ENCODE results near the gene TMEM45A.
"Not testable (repeated sequence)": the region's sequence is repeated elsewhere in the genome, so short reads cannot be mapped to it uniquely, and the experiment has no call there.

TMEM45A gene

GRCh38 chr3:100489118-100489517 lies 3.3 kb upstream of the TMEM45A start:
- no peak for DNase-seq

- DNase-seq = no peak
These were observed 4.4 kb downstream of the TMEM45A start for GRCh38 chr3:100496711-100497261.

- DNase-seq = no peak
These were observed 7.2 kb downstream of the TMEM45A start for GRCh38 chr3:100499651-100500050.

- no peak for DNase-seq
These were observed 8.0 kb downstream of the TMEM45A start for GRCh38 chr3:100500320-100500880.

- no peak for DNase-seq
These were observed 11.0 kb downstream of the TMEM45A start for GRCh38 chr3:100503448-100503847.

GRCh38 chr3:100506355-100506754 lies 13.9 kb downstream of the TMEM45A start:
- DNase-seq = no peak

- not testable (repeated sequence) for DNase-seq
These were observed 17.4 kb downstream of the TMEM45A start for GRCh38 chr3:100509818-100510217.

- no peak for DNase-seq
These were observed 23.8 kb downstream of the TMEM45A start for GRCh38 chr3:100516232-100516631.

GRCh38 chr3:100516838-100517237 lies 24.4 kb downstream of the TMEM45A start:
- DNase-seq = no peak

GRCh38 chr3:100517276-100517675 lies 24.9 kb downstream of the TMEM45A start:
- DNase-seq = no peak

GRCh38 chr3:100518244-100518643 lies 25.8 kb downstream of the TMEM45A start:
- DNase-seq = no peak

GRCh38 chr3:100518983-100519382 lies 26.6 kb downstream of the TMEM45A start:
- no peak for DNase-seq

GRCh38 chr3:100521439-100521845 lies 29.0 kb downstream of the TMEM45A start:
- DNase-seq = no peak

- no peak for DNase-seq
These were observed 29.7 kb downstream of the TMEM45A start for GRCh38 chr3:100522125-100522524.

GRCh38 chr3:100523050-100523760 lies 30.8 kb downstream of the TMEM45A start:
- DNase-seq = no peak

GRCh38 chr3:100525753-100526612 lies 33.6 kb downstream of the TMEM45A start:
- no peak for DNase-seq

- no peak for DNase-seq
These were observed 34.4 kb downstream of the TMEM45A start for GRCh38 chr3:100526613-100527346.

- DNase-seq = no peak
These were observed 34.9 kb downstream of the TMEM45A start for GRCh38 chr3:100527347-100527735.

- no peak for DNase-seq
These were observed 38.7 kb downstream of the TMEM45A start for GRCh38 chr3:100531093-100531492.

GRCh38 chr3:100532411-100532810 lies 40.0 kb downstream of the TMEM45A start:
- DNase-seq = no peak

GRCh38 chr3:100533176-100533575 lies 40.8 kb downstream of the TMEM45A start:
- no peak for DNase-seq

- DNase-seq = no peak
These were observed 43.2 kb downstream of the TMEM45A start for GRCh38 chr3:100535610-100535943.

GRCh38 chr3:100536093-100536492 lies 43.7 kb downstream of the TMEM45A start:
- DNase-seq = no peak

Measured in NCI-H446 (cell line).